Measurements from ENCODE around the gene ZNF423.

The ZNF423 gene

GRCh38 chr16:49833085-49833484, 22.8 kb downstream of the ZNF423 start:
- Histone ChIP-seq H2AFZ (ENCODE audit: low read depth, low read length) (no peak overlapping the region), H3K4me1 (ENCODE audit: control insufficient read depth, insufficient read depth, low read depth, low read length) (peaks cover 25% of the 10 kb centered on the region)

GRCh38 chr16:49832177-49832576, 23.7 kb downstream of the ZNF423 start:
- 97% methylated on average over 7 of the region's 7 CpGs for WGBS
- no peak for DNase-seq
- no peak overlapping the region for H3K4me3 ChIP-seq (ENCODE audit: insufficient read depth in 1 of 2, low read depth in 1 of 2, low read length in 2 of 2)
- H2BK5ac ChIP-seq (ENCODE audit: low read depth, low read length, poor library complexity, severe bottlenecking): no peak overlapping the region
- no peak overlapping the region for H3K27ac ChIP-seq (ENCODE audit: low read length, poor library complexity, severe bottlenecking)
- no peak overlapping the region for H2AK5ac ChIP-seq (ENCODE audit: low read length, severe bottlenecking)
- H3K36me3 ChIP-seq (ENCODE audit: control insufficient read depth in 1 of 2, insufficient read depth in 2 of 2, low read depth in 1 of 2, low read length in 2 of 2): no peaks in the 10 kb centered on the region
- H3K9ac ChIP-seq (ENCODE audit: low read length): no peak overlapping the region
- H3K9me3 ChIP-seq (ENCODE audit: control insufficient read depth, low read length): no peaks in the 10 kb centered on the region
- no peak overlapping the region for H3K14ac ChIP-seq (ENCODE audit: low read length in 2 of 2)
- H3K4ac ChIP-seq (ENCODE audit: low read depth in 1 of 2, low read length in 2 of 2): no peak overlapping the region
- no peak overlapping the region for H4K8ac ChIP-seq (ENCODE audit: low read length)
- no peak overlapping the region for H2BK12ac ChIP-seq (ENCODE audit: low read length in 2 of 2)
- H3K27me3 ChIP-seq (ENCODE audit: control insufficient read depth in 1 of 2, insufficient read depth in 1 of 2, low read length in 2 of 2): peaks cover under 1 to 7% of the 10 kb centered on the region in 2 experiments
- peak overlapping the region; percentile 61 for H2BK15ac ChIP-seq (ENCODE audit: low read depth, poor library complexity, severe bottlenecking)
- H2AFZ ChIP-seq (ENCODE audit: low read depth, low read length): no peak overlapping the region
- H2BK120ac ChIP-seq (ENCODE audit: low read depth, low read length): no peak overlapping the region
- peaks cover 13% of the 10 kb centered on the region for H3K79me1 ChIP-seq (replicated peaks; ENCODE audit: low read length, poor library complexity, severe bottlenecking)
- H3K4me2 ChIP-seq (ENCODE audit: low read length, poor library complexity, severe bottlenecking): no peak overlapping the region
- no peak overlapping the region for H4K91ac ChIP-seq (ENCODE audit: low read length)
- no peak overlapping the region for H3K23ac ChIP-seq (ENCODE audit: low read length in 2 of 2)
- H3K18ac ChIP-seq (ENCODE audit: low read depth in 1 of 2, low read length in 2 of 2): peak overlapping the region in 1 of 2 experiments; percentile 23
- peaks cover 25% of the 10 kb centered on the region for H3K4me1 ChIP-seq (ENCODE audit: control insufficient read depth, insufficient read depth, low read depth, low read length)

More at GRCh38 chr16:49833085-49833484, 22.8 kb downstream of the ZNF423 start:
- Histone ChIP-seq H2BK5ac (ENCODE audit: low read depth, low read length, poor library complexity, severe bottlenecking) (no peak overlapping the region), H4K91ac (ENCODE audit: low read length) (peak overlapping the region; percentile 43), H3K9ac (ENCODE audit: low read length) (peak overlapping the region; percentile 67), H3K79me1 (replicated peaks; ENCODE audit: low read length, poor library complexity, severe bottlenecking) (peaks cover 18% of the 10 kb centered on the region), H3K9me3 (ENCODE audit: control insufficient read depth, low read length) (no peaks in the 10 kb centered on the region), H2BK12ac (ENCODE audit: low read length in 2 of 2) (no peak overlapping the region), H3K27me3 (ENCODE audit: control insufficient read depth in 1 of 2, insufficient read depth in 1 of 2, low read length in 2 of 2) (peaks cover 8 to 10% of the 10 kb centered on the region in 2 experiments), H3K18ac (ENCODE audit: low read depth in 1 of 2, low read length in 2 of 2) (peak overlapping the region in 1 of 2 experiments; percentile 55), H2AK5ac (ENCODE audit: low read length, severe bottlenecking) (no peak overlapping the region), H2BK15ac (ENCODE audit: low read depth, poor library complexity, severe bottlenecking) (no peak overlapping the region), H3K23ac (ENCODE audit: low read length in 2 of 2) (no peak overlapping the region), H3K4me3 (ENCODE audit: insufficient read depth in 1 of 2, low read depth in 1 of 2, low read length in 2 of 2) (peak overlapping the region in 1 of 2 experiments; percentile 21), H3K36me3 (ENCODE audit: control insufficient read depth in 1 of 2, insufficient read depth in 2 of 2, low read depth in 1 of 2, low read length in 2 of 2) (no peaks in the 10 kb centered on the region), H4K8ac (ENCODE audit: low read length) (no peak overlapping the region), H3K4me2 (ENCODE audit: low read length, poor library complexity, severe bottlenecking) (no peak overlapping the region), H3K27ac (ENCODE audit: low read length, poor library complexity, severe bottlenecking) (no peak overlapping the region), H2BK120ac (ENCODE audit: low read depth, low read length) (no peak overlapping the region), H3K4ac (ENCODE audit: low read depth in 1 of 2, low read length in 2 of 2) (no peak overlapping the region), H3K14ac (ENCODE audit: low read length in 2 of 2) (no peak overlapping the region)
- no peak for DNase-seq
- WGBS: 64% methylated on average over 11 of the region's 11 CpGs

- no peak overlapping the region for H3K27ac ChIP-seq (ENCODE audit: low read length, poor library complexity, severe bottlenecking)
- H3K4ac ChIP-seq (ENCODE audit: low read depth in 1 of 2, low read length in 2 of 2): no peak overlapping the region
These were observed 25.0 kb downstream of the ZNF423 start for GRCh38 chr16:49830873-49831272.

GRCh38 chr16:49828533-49829267, 27.2 kb downstream of the ZNF423 start:
- no peak for DNase-seq
- Histone ChIP-seq H3K9ac (ENCODE audit: low read length) (no peak overlapping the region), H3K27ac (ENCODE audit: low read length, poor library complexity, severe bottlenecking) (no peak overlapping the region), H3K23ac (ENCODE audit: low read length in 2 of 2) (no peak overlapping the region), H2AK5ac (ENCODE audit: low read length, severe bottlenecking) (no peak overlapping the region), H2BK15ac (ENCODE audit: low read depth, poor library complexity, severe bottlenecking) (no peak overlapping the region), H2BK120ac (ENCODE audit: low read depth, low read length) (no peak overlapping the region), H3K4me3 (ENCODE audit: insufficient read depth in 1 of 2, low read depth in 1 of 2, low read length in 2 of 2) (no peak overlapping the region), H2BK12ac (ENCODE audit: low read length in 2 of 2) (no peak overlapping the region), H3K79me1 (replicated peaks; ENCODE audit: low read length, poor library complexity, severe bottlenecking) (peaks cover 15% of the 10 kb centered on the region), H4K8ac (ENCODE audit: low read length) (no peak overlapping the region), H3K36me3 (ENCODE audit: control insufficient read depth in 1 of 2, insufficient read depth in 2 of 2, low read depth in 1 of 2, low read length in 2 of 2) (no peaks in the 10 kb centered on the region), H2BK5ac (ENCODE audit: low read depth, low read length, poor library complexity, severe bottlenecking) (no peak overlapping the region), H3K4me1 (ENCODE audit: control insufficient read depth, insufficient read depth, low read depth, low read length) (peaks cover 4% of the 10 kb centered on the region), H3K27me3 (ENCODE audit: control insufficient read depth in 1 of 2, insufficient read depth in 1 of 2, low read length in 2 of 2) (peaks cover 0 to 9% of the 10 kb centered on the region in 2 experiments), H3K4ac (ENCODE audit: low read depth in 1 of 2, low read length in 2 of 2) (no peak overlapping the region), H3K4me2 (ENCODE audit: low read length, poor library complexity, severe bottlenecking) (no peak overlapping the region), H3K18ac (ENCODE audit: low read depth in 1 of 2, low read length in 2 of 2) (no peak overlapping the region), H2AFZ (ENCODE audit: low read depth, low read length) (no peak overlapping the region), H3K9me3 (ENCODE audit: control insufficient read depth, low read length) (no peaks in the 10 kb centered on the region), H3K14ac (ENCODE audit: low read length in 2 of 2) (peak overlapping the region in 1 of 2 experiments; percentile 51), H4K91ac (ENCODE audit: low read length) (peak overlapping the region; percentile 18)
- 93% methylated on average over 15 of the region's 15 CpGs for WGBS

More at GRCh38 chr16:49830873-49831272, 25.0 kb downstream of the ZNF423 start:
- no peak overlapping the region for H3K4me3 ChIP-seq (ENCODE audit: insufficient read depth in 1 of 2, low read depth in 1 of 2, low read length in 2 of 2)
- H2AK5ac ChIP-seq (ENCODE audit: low read length, severe bottlenecking): no peak overlapping the region
- 65% methylated on average over 2 of the region's 5 CpGs for WGBS
- H2BK12ac ChIP-seq (ENCODE audit: low read length in 2 of 2): no peak overlapping the region
- no peak for DNase-seq
- H3K27me3 ChIP-seq (ENCODE audit: control insufficient read depth in 1 of 2, insufficient read depth in 1 of 2, low read length in 2 of 2): peaks cover 0 to 9% of the 10 kb centered on the region in 2 experiments
- H4K8ac ChIP-seq (ENCODE audit: low read length): no peak overlapping the region
- no peak overlapping the region for H2BK15ac ChIP-seq (ENCODE audit: low read depth, poor library complexity, severe bottlenecking)
- no peak overlapping the region for H3K14ac ChIP-seq (ENCODE audit: low read length in 2 of 2)
- H2BK5ac ChIP-seq (ENCODE audit: low read depth, low read length, poor library complexity, severe bottlenecking): no peak overlapping the region
- no peak overlapping the region for H2BK120ac ChIP-seq (ENCODE audit: low read depth, low read length)
- H3K23ac ChIP-seq (ENCODE audit: low read length in 2 of 2): no peak overlapping the region
- no peaks in the 10 kb centered on the region for H3K36me3 ChIP-seq (ENCODE audit: control insufficient read depth in 1 of 2, insufficient read depth in 2 of 2, low read depth in 1 of 2, low read length in 2 of 2)
- H3K4me1 ChIP-seq (ENCODE audit: control insufficient read depth, insufficient read depth, low read depth, low read length): peaks cover 19% of the 10 kb centered on the region
- H3K18ac ChIP-seq (ENCODE audit: low read depth in 1 of 2, low read length in 2 of 2): no peak overlapping the region
- H3K9me3 ChIP-seq (ENCODE audit: control insufficient read depth, low read length): no peaks in the 10 kb centered on the region
- H3K79me1 ChIP-seq (replicated peaks; ENCODE audit: low read length, poor library complexity, severe bottlenecking): peaks cover 17% of the 10 kb centered on the region
- no peak overlapping the region for H3K4me2 ChIP-seq (ENCODE audit: low read length, poor library complexity, severe bottlenecking)
- H3K9ac ChIP-seq (ENCODE audit: low read length): no peak overlapping the region
- H2AFZ ChIP-seq (ENCODE audit: low read depth, low read length): no peak overlapping the region
- H4K91ac ChIP-seq (ENCODE audit: low read length): no peak overlapping the region

Measured in mesenchymal stem cell (in vitro differentiated cells and primary cell).